Calu3 (cell line): ENCODE measurements around the gene PBX3. TPM values are rescaled to one million over a fixed set of nuclear protein-coding genes. Genes with fewer than 3 reads are reported as not detected.

Experiments used
- BruUV-seq: library from RNA; stranded (reverse); fragments of 400-500 nt; replicated peaks from 2 replicates; lab custom pipeline; 2021; lab: Mats Ljungman, UMichigan
- CTCF ChIA-PET: fragments of 300-600 bp; sonication (Branson Sonifier 250); formaldehyde crosslinking; loops from one replicate; lab custom pipeline; 2022; ENCODE audit warnings: antibody characterized with exemption; lab: Charles Lee
- DNase-seq: peaks from one replicate; pipeline ENCODE4 v3.0.0; 2022
- H3K27ac Mint-ChIP-seq: one replicate; pipeline ENCODE4 v1.8.0; 2022; ENCODE audit warnings: mixed read lengths; ENCODE audit not compliant: unreplicated experiment
- H3K27me3 Mint-ChIP-seq: one replicate; pipeline ENCODE4 v1.8.0; 2022; ENCODE audit warnings: mixed read lengths; ENCODE audit not compliant: unreplicated experiment
- H3K36me3 Mint-ChIP-seq: one replicate; pipeline ENCODE4 v1.8.0; 2022; ENCODE audit warnings: mild to moderate bottlenecking, moderate library complexity, mixed read lengths; ENCODE audit not compliant: insufficient read depth, unreplicated experiment
- H3K4me1 Mint-ChIP-seq: one replicate; pipeline ENCODE4 v1.8.0; 2022; ENCODE audit warnings: mild to moderate bottlenecking, low read depth, mixed read lengths; ENCODE audit not compliant: unreplicated experiment
- H3K4me3 Mint-ChIP-seq: one replicate; pipeline ENCODE4 v1.8.0; 2022; ENCODE audit warnings: mild to moderate bottlenecking, low read depth, moderate library complexity, mixed read lengths; ENCODE audit not compliant: unreplicated experiment
- H3K9me3 Mint-ChIP-seq: one replicate; pipeline ENCODE4 v1.8.0; 2022; ENCODE audit warnings: low read depth, mixed read lengths; ENCODE audit not compliant: unreplicated experiment
- intact Hi-C: fragments of 100-400 bp; cut with micrococcal nuclease; formaldehyde crosslinking; loops from one replicate; pipeline ENCODE4 v1.10.0; 2022; ENCODE audit not compliant: unreplicated experiment
- total RNA-seq: library from RNA; stranded (reverse); gene quantifications from 2 replicates; pipeline ENCODE4 v1.2.3, GENCODE V29; 2022
- TF ChIP-seq, protein P1 (sequence below): fragments of 200-600 bp; IDR thresholded peaks from one replicate; pipeline ENCODE4 v1.8.0; 2022; ENCODE audit warnings: antibody characterized with exemption; ENCODE audit not compliant: unreplicated experiment

Gene PBX3
- total RNA-seq, 1 experiment from 2014 or later: 8.0 TPM

DNA sequence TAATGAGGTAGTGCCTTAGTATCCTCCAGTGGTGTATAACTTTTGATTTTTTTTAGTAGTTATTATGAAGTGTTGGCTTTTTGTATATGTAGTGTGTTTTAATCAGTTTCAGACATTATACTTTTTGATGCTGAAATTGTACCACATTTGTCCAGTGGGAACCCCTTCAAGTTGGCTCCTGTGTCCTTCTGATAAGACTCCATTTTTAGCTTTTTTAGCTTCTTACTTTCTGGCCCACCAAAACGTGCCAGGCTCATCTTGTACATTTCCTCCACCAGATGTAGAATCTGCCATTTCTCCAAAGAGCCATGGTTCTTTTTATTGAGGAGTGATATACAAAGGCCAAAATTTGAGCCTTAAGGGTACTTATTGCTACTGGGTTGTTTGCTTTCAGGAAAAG, 84.4 kb downstream of the PBX3 start:
- Mint-ChIP-seq H3K9me3 (no peaks in the 10 kb centered on the region), H3K27me3 (no peaks in the 10 kb centered on the region), H3K27ac (no peak overlapping the region), H3K36me3 (no peaks in the 10 kb centered on the region), H3K4me3 (no peak overlapping the region), H3K4me1 (no peaks in the 10 kb centered on the region)
- intact Hi-C loops: no loop called here
- DNase-seq: no peak
- TF ChIP-seq, protein P1, sequence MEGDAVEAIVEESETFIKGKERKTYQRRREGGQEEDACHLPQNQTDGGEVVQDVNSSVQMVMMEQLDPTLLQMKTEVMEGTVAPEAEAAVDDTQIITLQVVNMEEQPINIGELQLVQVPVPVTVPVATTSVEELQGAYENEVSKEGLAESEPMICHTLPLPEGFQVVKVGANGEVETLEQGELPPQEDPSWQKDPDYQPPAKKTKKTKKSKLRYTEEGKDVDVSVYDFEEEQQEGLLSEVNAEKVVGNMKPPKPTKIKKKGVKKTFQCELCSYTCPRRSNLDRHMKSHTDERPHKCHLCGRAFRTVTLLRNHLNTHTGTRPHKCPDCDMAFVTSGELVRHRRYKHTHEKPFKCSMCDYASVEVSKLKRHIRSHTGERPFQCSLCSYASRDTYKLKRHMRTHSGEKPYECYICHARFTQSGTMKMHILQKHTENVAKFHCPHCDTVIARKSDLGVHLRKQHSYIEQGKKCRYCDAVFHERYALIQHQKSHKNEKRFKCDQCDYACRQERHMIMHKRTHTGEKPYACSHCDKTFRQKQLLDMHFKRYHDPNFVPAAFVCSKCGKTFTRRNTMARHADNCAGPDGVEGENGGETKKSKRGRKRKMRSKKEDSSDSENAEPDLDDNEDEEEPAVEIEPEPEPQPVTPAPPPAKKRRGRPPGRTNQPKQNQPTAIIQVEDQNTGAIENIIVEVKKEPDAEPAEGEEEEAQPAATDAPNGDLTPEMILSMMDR: no peak
- CTCF ChIA-PET: no interaction called here
- BruUV-seq: no TSS peak

DNA sequence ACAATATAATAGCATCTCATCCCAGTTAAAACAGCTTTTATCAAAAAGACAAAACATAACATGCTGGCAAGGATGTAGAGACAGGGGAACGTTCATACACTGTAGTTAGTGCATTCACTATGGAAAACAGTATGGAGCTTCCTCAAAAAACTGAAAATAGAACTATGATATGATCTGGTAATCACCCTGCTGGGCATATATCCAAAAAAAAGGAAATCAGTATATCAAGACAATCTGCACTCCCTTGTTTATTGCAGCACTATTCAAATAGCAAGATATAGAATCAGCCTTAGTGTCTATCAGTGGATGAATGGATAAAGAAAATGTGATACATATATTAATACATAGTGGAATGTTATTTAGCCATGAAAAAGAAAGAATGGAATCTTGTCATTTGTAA, 88.5 kb downstream of the PBX3 start:
- H3K4me1 Mint-ChIP-seq: no peaks in the 10 kb centered on the region
- no TSS peak for BruUV-seq
- no peak overlapping the region for H3K4me3 Mint-ChIP-seq
- no peak for DNase-seq
- H3K36me3 Mint-ChIP-seq: no peaks in the 10 kb centered on the region
- CTCF ChIA-PET: no interaction called here
- TF ChIP-seq, protein P1: no peak
- H3K27ac Mint-ChIP-seq: no peak overlapping the region
- H3K9me3 Mint-ChIP-seq: no peaks in the 10 kb centered on the region
- no peaks in the 10 kb centered on the region for H3K27me3 Mint-ChIP-seq
- intact Hi-C loops: no loop called here

DNA sequence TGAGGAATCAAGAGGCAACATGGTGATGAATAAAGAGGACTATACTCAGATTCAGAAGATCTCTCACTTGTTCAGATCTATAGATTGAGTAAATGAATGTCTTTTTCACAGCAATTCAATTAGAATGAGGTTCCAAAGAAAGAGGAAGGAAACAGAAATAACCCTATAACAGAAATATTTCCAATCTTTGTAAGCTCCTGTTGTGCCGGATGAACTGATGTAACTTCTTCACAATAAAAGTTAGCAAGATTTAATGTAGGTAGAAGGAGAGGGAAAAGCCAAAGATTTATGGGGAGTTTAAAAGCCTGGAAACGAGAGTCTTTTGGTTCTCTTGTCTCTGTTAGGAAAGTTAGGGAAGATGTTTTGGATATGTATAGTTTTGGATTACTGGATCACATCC, 92.1 kb downstream of the PBX3 start:
- Mint-ChIP-seq H3K27ac (no peak overlapping the region), H3K36me3 (no peaks in the 10 kb centered on the region), H3K9me3 (no peaks in the 10 kb centered on the region), H3K4me1 (no peaks in the 10 kb centered on the region), H3K27me3 (no peaks in the 10 kb centered on the region), H3K4me3 (no peak overlapping the region)
- no peak for DNase-seq
- CTCF ChIA-PET: no interaction called here
- TF ChIP-seq, protein P1: no peak
- no TSS peak for BruUV-seq
- intact Hi-C loops: no loop called here

DNA sequence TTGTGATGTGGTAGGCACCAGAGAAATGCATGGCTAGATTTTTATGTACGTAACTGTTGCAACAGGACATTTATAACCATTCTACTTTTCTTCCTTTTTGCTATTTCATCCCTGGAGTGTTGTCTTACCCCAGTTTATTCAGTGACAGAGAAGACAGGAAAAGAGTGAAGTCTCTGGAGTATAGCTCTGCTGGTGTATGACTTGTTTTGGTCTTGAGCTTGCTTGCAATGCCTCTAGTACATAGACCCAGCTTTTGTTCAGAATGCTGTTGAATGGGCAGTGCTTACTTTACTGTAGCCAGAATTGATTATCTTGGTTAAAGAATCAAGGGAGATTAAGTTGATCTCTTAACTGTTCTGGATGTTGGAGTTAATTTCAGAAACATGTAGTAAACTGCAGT, 94.3 kb downstream of the PBX3 start:
- DNase-seq: no peak
- Mint-ChIP-seq H3K27ac (no peak overlapping the region), H3K4me3 (no peak overlapping the region), H3K4me1 (no peaks in the 10 kb centered on the region), H3K27me3 (no peaks in the 10 kb centered on the region), H3K36me3 (no peaks in the 10 kb centered on the region), H3K9me3 (no peaks in the 10 kb centered on the region)
- intact Hi-C loops: no loop called here
- CTCF ChIA-PET: interaction anchor here (0.6 kb wide), 1 partner anchor 28 kb away, joined by 4 read pairs; no protein-coding TSS in a partner anchor
- TF ChIP-seq, protein P1: no peak
- BruUV-seq: no TSS peak
